Measurements from ENCODE around the gene ZNF275.

GRCh38 chrX:153379971-153380581 is 46.1 kb downstream of the ZNF275 start:
- TF ChIP-seq EZH2 (IDR thresholded peaks at IDR 0.05; ENCODE audit: borderline replicate concordance, low read depth, low read length, poor library complexity, severe bottlenecking) = no peak
- no peak for TF ChIP-seq CTCF (conservative IDR thresholded peaks at IDR 0.05; ENCODE audit: low read depth, low read length)
